Measurements from ENCODE around the gene SIGLEC14.
"Not testable (repeated sequence)": the region's sequence is repeated elsewhere in the genome, so short reads cannot be mapped to it uniquely, and the experiment has no call there.

DNA sequence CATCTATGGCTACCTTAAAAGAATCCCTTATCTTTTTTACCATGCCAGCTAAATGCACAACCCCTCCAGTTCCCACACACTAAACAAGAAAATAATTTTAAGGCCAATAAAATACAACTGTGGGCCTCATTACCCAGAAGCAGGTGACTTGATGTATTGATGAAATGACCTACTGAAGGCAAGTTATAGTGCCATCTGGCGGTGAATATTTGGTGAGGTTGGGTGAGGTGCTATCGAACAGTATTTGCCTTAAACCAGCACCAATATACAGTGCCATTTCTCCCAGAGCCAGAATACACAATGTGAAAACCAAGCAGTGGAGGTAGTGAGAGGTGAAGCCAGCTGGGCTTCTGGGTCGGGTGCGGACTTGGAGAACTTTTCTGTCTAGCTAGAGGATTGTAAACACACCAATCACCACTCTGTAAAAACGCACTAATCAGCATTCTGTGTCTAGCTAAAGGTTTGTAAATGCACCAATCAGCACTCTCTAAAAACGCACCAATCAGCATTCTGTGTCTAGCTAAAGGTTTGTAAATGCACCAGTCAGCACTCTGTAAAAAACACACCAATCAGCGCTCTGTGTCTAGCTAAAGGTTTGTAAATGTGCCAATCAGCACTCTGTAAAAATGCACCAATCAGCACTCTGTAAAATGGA is 29.4 kb upstream of the SIGLEC14 start:
- TF ChIP-seq CTCF (IDR thresholded peaks at IDR 0.05) = peak in 4 of 5 experiments; percentile 9 to 39 (median 32)
- not testable (repeated sequence) for TF ChIP-seq POLR2A (IDR thresholded peaks at IDR 0.05)
